H1 (cell line): ENCODE results near the gene ETFB.

Experiments used
- CHD2 ChIP-seq: IDR thresholded peaks from 2 replicates; pipeline ENCODE4 v1.6.1; 2012; ENCODE audit warnings: low read length, improper control_type of control experiment
- EP300 ChIP-seq, 2 experiments: IDR thresholded peaks; 1 replicate in 1 of 2; 2 replicates in 1 of 2; pipeline ENCODE4 v1.6.1; 2011 to 2012; ENCODE audit warnings: low read depth in 2 of 2, low read length in 2 of 2, mild to moderate bottlenecking in 2 of 2, borderline replicate concordance in 1 of 2, inconsistent platforms in 1 of 2, moderate library complexity in 1 of 2
- EZH2 ChIP-seq: fragments of 200-600 bp; sonication (generic); IDR thresholded peaks from 2 replicates; pipeline ENCODE4 v1.7.1; 2012; ENCODE audit warnings: low read depth, mild to moderate bottlenecking, moderate library complexity, low read length, inconsistent platforms; ENCODE audit not compliant: severe bottlenecking
- MAFK ChIP-seq: IDR thresholded peaks from 2 replicates; pipeline ENCODE4 v1.6.1; 2012; ENCODE audit warnings: low read depth, mild to moderate bottlenecking, improper control_type of control experiment, low read length
- POLR2A ChIP-seq, 2 experiments: IDR thresholded peaks; 1 replicate in 1 of 2; 2 replicates in 1 of 2; pipeline ENCODE4 v1.6.1; 2011; ENCODE audit warnings: low read depth in 2 of 2, low read length in 2 of 2, mild to moderate bottlenecking in 2 of 2; ENCODE audit errors: control extremely low read depth in 1 of 2
- POLR2AphosphoS5 ChIP-seq: IDR thresholded peaks from 2 replicates; pipeline ENCODE4 v1.6.1; 2011; ENCODE audit warnings: low read depth, low read length
- RNF2 ChIP-seq: fragments of 200-900, 300-1000 bp; sonication (generic); IDR thresholded peaks from 2 replicates; pipeline ENCODE4 v1.7.1; 2016; ENCODE audit warnings: borderline replicate concordance, low read depth, mild to moderate bottlenecking, antibody characterized with exemption, low read length; ENCODE audit not compliant: poor library complexity, severe bottlenecking; ENCODE audit errors: missing control alignments
- SP4 ChIP-seq: IDR thresholded peaks from 2 replicates; pipeline ENCODE4 v1.6.1; 2012; ENCODE audit warnings: low read length, inconsistent platforms
- TAF1 ChIP-seq: IDR thresholded peaks from 2 replicates; pipeline ENCODE4 v1.6.1; 2011; ENCODE audit warnings: mild to moderate bottlenecking, low read depth, low read length
- ZNF274 ChIP-seq: IDR thresholded peaks from 2 replicates; pipeline ENCODE4 v1.7.0; 2012; ENCODE audit warnings: low read length, borderline replicate concordance; ENCODE audit errors: extremely low read depth
- TF ChIP-seq, protein P1 (sequence below), 3 experiments: IDR thresholded peaks; 1 replicate in 2 of 3; 2 replicates in 1 of 3; pipeline versions ENCODE4 v1.5.1 to v1.6.1; 2011; ENCODE audit warnings: low read length in 3 of 3, mild to moderate bottlenecking in 3 of 3, inconsistent platforms in 2 of 3, low read depth in 1 of 3, moderate library complexity in 1 of 3; ENCODE audit not compliant: insufficient read depth in 1 of 3; ENCODE audit errors: control extremely low read depth in 1 of 3
- TF ChIP-seq, protein P2 (sequence below): IDR thresholded peaks from 2 replicates; pipeline ENCODE4 v1.6.1; 2011; ENCODE audit warnings: low read depth, mild to moderate bottlenecking, low read length; ENCODE audit not compliant: insufficient read depth
- TF ChIP-seq, protein P3 (sequence below): IDR thresholded peaks from 2 replicates; pipeline ENCODE4 v1.6.1; 2011; ENCODE audit warnings: low read length, improper control_type of control experiment

DNA sequence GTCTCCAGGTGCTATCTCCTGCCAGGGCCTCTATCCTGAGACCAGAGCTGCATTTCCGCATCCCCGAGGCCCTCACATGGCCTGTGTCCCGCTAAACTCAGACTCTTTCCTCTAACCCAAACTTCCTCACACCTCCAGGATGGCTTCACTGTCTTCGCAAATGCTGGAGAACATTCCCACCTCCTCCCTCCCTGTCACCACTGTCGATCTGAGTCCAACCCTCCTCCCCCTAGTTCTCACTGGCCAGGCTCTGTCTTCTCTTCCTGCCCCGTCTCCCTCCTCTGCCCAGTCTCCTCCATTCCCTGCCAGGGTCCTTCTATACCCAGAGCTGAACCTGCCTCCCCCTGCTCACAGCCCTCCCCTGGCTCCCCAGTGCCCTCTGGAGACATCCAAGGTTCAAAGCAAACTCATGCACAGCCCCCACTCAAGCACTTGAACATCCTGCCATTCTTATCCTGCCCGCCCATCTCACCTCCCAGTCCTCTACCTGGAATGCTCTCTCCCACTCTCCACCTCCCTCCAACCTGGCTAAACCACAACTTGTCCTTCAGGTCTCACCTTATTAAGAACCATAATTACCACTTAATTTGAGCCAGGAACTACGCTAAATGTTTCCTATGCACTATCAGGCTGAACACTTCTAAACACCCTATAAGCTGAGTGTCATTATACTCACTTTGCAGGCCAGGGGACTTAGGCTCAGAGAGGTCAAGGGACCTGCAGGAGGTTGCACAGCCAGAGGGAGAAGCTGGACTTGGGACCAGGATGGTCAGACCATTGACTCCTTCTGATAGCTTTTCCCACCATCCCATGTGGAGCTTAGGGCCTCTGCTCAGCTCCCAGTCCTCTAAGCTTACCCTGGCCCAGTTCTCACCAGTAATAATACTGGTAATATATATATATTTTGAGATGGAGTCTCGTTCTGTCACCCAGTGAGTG lies 23.3 kb downstream of the ETFB start:
- TF ChIP-seq, protein P1, sequence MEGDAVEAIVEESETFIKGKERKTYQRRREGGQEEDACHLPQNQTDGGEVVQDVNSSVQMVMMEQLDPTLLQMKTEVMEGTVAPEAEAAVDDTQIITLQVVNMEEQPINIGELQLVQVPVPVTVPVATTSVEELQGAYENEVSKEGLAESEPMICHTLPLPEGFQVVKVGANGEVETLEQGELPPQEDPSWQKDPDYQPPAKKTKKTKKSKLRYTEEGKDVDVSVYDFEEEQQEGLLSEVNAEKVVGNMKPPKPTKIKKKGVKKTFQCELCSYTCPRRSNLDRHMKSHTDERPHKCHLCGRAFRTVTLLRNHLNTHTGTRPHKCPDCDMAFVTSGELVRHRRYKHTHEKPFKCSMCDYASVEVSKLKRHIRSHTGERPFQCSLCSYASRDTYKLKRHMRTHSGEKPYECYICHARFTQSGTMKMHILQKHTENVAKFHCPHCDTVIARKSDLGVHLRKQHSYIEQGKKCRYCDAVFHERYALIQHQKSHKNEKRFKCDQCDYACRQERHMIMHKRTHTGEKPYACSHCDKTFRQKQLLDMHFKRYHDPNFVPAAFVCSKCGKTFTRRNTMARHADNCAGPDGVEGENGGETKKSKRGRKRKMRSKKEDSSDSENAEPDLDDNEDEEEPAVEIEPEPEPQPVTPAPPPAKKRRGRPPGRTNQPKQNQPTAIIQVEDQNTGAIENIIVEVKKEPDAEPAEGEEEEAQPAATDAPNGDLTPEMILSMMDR (IDR thresholded peaks at IDR 0.05; ENCODE audit: control extremely low read depth in 1 of 3, insufficient read depth in 1 of 3, low read depth in 1 of 3, low read length in 3 of 3), result no peak
- no peak for TF ChIP-seq MAFK
- no peak for TF ChIP-seq ZNF274
- TF ChIP-seq POLR2A (IDR thresholded peaks at IDR 0.05; ENCODE audit: control extremely low read depth in 1 of 2, low read depth in 2 of 2, low read length in 2 of 2), result no peak
- no peak for TF ChIP-seq RNF2
- TF ChIP-seq CHD2, result no peak
- no peak for TF ChIP-seq POLR2AphosphoS5
- TF ChIP-seq, protein P2, sequence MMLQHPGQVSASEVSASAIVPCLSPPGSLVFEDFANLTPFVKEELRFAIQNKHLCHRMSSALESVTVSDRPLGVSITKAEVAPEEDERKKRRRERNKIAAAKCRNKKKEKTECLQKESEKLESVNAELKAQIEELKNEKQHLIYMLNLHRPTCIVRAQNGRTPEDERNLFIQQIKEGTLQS, result no peak
- no peak for TF ChIP-seq SP4
- no peak for TF ChIP-seq TAF1
- TF ChIP-seq, protein P3, sequence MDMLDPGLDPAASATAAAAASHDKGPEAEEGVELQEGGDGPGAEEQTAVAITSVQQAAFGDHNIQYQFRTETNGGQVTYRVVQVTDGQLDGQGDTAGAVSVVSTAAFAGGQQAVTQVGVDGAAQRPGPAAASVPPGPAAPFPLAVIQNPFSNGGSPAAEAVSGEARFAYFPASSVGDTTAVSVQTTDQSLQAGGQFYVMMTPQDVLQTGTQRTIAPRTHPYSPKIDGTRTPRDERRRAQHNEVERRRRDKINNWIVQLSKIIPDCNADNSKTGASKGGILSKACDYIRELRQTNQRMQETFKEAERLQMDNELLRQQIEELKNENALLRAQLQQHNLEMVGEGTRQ, result no peak
- TF ChIP-seq EZH2, result no peak
- TF ChIP-seq EP300 (IDR thresholded peaks at IDR 0.05; ENCODE audit: borderline replicate concordance in 1 of 2, low read depth in 2 of 2, low read length in 2 of 2), result no peak
